Activated CD4-positive, alpha-beta memory T cell treated with anti-CD3 and anti-CD28 coated beads, Interleukin-2, amount 10 ng/mL, durations not matched to agents 7 days and 5 days (primary cell): ENCODE results near the gene SIX5. TPM values are rescaled to one million over a fixed set of nuclear protein-coding genes. Genes with fewer than 3 reads are reported as not detected.

Source experiments
- CTCF ChIA-PET: fragments of 350-600 bp; sonication (Branson Sonifier 250); formaldehyde crosslinking; loops from one replicate; lab custom pipeline; 2021; ENCODE audit warnings: antibody characterized with exemption, inconsistent platforms; lab: Charles Lee
- POLR2A ChIA-PET: fragments of 350-600 bp; sonication (Branson Sonifier 250); formaldehyde crosslinking; loops from one replicate; lab custom pipeline; 2021; ENCODE audit warnings: antibody characterized with exemption; lab: Charles Lee
- DNase-seq: peaks from one replicate; pipeline ENCODE4 v3.0.0-alpha.2; 2020
- H3K27ac Mint-ChIP-seq: one replicate; pipeline ENCODE4 v1.8.0; 2021; ENCODE audit warnings: mild to moderate bottlenecking, mixed read lengths
- H3K27me3 Mint-ChIP-seq: one replicate; pipeline ENCODE4 v1.8.0; 2021; ENCODE audit warnings: mixed read lengths
- H3K36me3 Mint-ChIP-seq: one replicate; pipeline ENCODE4 v1.8.0; 2021; ENCODE audit warnings: low read depth, mixed read lengths
- H3K4me1 Mint-ChIP-seq: one replicate; pipeline ENCODE4 v1.8.0; 2021; ENCODE audit warnings: mixed read lengths
- H3K4me3 Mint-ChIP-seq: one replicate; pipeline ENCODE4 v1.8.0; 2021; ENCODE audit warnings: mild to moderate bottlenecking, mixed read lengths
- H3K9me3 Mint-ChIP-seq: one replicate; pipeline ENCODE4 v1.8.0; 2021; ENCODE audit warnings: mixed read lengths
- total RNA-seq, 2 experiments: library from RNA; stranded (reverse); gene quantifications; one replicate each; pipeline ENCODE4 v1.2.3, GENCODE V29; 2021

SIX5 gene
- total RNA-seq, 2 experiments from 2014 or later = 1.6 to 1.7 TPM

DNA sequence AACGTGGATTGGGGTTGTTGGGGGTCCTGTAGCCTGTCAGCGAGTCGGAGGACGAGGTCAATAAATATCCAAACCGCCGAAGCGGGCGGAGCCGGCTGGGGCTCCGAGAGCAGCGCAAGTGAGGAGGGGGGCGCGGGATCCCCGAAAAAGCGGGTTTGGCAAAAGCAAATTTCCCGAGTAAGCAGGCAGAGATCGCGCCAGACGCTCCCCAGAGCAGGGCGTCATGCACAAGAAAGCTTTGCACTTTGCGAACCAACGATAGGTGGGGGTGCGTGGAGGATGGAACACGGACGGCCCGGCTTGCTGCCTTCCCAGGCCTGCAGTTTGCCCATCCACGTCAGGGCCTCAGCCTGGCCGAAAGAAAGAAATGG lies 754 bp upstream of the SIX5 start:
- no peak for DNase-seq
- Mint-ChIP-seq H3K4me1 (peaks cover 18% of the 10 kb centered on the region), H3K27ac (peak overlapping the region; percentile 85), H3K27me3 (peaks cover 17% of the 10 kb centered on the region), H3K4me3 (peak overlapping the region; percentile 79), H3K9me3 (no peaks in the 10 kb centered on the region), H3K36me3 (peaks cover 5% of the 10 kb centered on the region)
- POLR2A ChIA-PET = interaction anchor here (1.2 to 3.6 kb wide), 9 partner anchors 9 to 116 kb away, joined by 3 to 32 read pairs (median 8); partner anchors contain the start of genes DMWD, FOXA3, IRF2BP1 and QPCTL
- CTCF ChIA-PET = interaction anchor here (0.6 to 7.4 kb wide), 42 partner anchors 10 to 578 kb away, joined by 3 to 212 read pairs (median 4); partner anchors contain the start of genes DMPK, DMWD, FBXO46 and FOSB

DNA sequence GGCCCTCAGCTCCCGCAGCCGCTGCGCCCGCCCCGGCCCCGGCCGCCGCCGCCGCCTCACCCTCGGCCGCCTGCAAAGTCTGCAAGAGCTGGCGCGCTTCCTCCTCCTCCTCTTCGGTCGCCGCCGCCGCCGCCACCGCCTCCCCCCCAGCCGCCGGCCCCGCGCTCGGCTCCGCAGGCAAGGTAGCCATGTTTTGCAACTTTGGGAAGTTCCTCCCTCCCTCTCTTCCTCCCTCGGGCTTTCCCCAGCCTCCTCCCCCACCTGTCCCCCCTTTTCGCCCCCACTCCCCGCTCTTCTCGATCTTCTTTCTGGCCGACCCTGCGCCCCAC lies 433 bp downstream of the SIX5 start:
- H3K4me1 Mint-ChIP-seq = peaks cover 18% of the 10 kb centered on the region
- peak overlapping the region; percentile 79 for H3K4me3 Mint-ChIP-seq
- POLR2A ChIA-PET = interaction anchor here (0.8 to 3.6 kb wide), 11 partner anchors 10 to 135 kb away, joined by 3 to 32 read pairs (median 8); partner anchors contain the start of genes DMWD, FBXO46, FOXA3 and QPCTL
- DNase-seq = peak; percentile 56
- H3K36me3 Mint-ChIP-seq = peaks cover 5% of the 10 kb centered on the region
- H3K27ac Mint-ChIP-seq = no peak overlapping the region
- peaks cover 18% of the 10 kb centered on the region for H3K27me3 Mint-ChIP-seq
- CTCF ChIA-PET = interaction anchor here (0.6 to 7.4 kb wide), 25 partner anchors 11 to 310 kb away, joined by 3 to 212 read pairs (median 6); partner anchors contain the start of genes DMWD, FBXO46, FOXA3 and IRF2BP1
- no peaks in the 10 kb centered on the region for H3K9me3 Mint-ChIP-seq

DNA sequence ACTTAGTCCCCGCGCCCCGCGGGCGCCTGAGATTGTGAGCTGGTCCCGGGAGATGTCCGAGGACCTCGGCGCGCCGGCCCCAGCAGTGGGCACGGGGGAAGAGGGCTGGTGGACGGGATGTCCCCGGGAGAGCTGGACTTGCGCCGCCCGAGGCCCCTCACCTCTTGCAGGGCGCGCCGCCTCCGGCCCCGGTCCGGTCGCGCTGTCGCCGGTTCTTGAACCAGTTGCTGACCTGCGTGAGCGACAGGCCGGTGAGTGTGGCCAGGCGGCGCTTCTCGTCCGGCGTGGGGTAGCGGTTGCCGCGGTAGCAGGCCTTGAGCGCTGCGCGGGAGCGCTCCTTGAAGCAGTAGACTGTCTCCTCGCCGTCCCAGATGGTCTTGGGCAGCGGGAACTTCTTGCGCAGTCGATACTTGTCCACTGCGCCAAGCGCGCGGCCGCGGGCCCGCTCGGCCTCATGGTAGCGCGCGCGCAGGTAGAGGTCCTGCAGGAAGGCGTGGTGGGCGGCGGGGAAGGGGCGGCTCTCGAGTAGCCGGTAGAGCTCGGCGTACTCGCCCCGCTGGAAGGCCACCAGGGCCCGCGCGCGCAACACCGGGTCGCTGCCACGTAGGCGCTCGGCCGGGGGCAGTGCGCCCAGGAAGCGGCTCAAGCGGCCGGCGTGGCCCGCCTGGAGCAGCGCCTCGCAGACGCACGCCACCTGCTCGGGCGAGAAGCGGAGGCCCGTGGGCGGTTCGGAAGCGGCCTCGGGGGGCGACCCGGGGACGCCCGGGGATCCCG lies 984 bp downstream of the SIX5 start:
- no peak for DNase-seq
- peak overlapping the region; percentile 53 for H3K4me3 Mint-ChIP-seq
- peaks cover 18% of the 10 kb centered on the region for H3K27me3 Mint-ChIP-seq
- no peaks in the 10 kb centered on the region for H3K9me3 Mint-ChIP-seq
- H3K4me1 Mint-ChIP-seq = peaks cover 18% of the 10 kb centered on the region
- peaks cover 5% of the 10 kb centered on the region for H3K36me3 Mint-ChIP-seq
- H3K27ac Mint-ChIP-seq = no peak overlapping the region
- ChIA-PET CTCF (interaction anchor here (1.1 to 7.4 kb wide), 11 partner anchors 11 to 261 kb away, joined by 3 to 212 read pairs (median 24); partner anchors contain the start of genes DMWD, FBXO46 and MEIOSIN), POLR2A (interaction anchor here (0.8 to 3.6 kb wide), 10 partner anchors 11 to 135 kb away, joined by 3 to 32 read pairs (median 8); partner anchors contain the start of genes DMWD, FBXO46, FOXA3 and QPCTL)

DNA sequence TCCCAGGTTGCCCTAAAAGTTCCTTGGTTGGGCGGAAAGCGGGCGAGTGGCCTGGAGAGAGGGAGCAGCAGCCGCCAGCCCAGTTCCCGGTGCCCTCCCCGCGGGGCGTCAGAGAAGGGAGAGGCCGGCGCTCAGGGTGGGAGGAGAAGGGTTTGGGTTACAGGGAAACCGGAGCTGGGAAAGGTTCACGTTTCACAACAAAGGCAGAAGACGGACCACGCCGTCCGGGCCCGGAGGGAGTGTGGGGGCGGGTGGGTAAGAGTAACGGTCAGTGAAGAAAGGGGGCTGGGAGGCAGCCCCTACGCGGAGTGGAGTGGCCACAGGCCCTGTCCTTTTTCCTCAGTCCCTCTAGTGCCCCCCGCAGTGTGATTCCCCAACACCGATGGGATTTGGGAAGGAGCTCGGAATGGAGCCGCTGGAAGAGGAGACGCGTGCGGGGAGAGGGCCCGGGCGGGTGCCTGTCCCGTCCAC lies 1.6 kb downstream of the SIX5 start:
- peaks cover 18% of the 10 kb centered on the region for H3K27me3 Mint-ChIP-seq
- H3K4me1 Mint-ChIP-seq = peaks cover 18% of the 10 kb centered on the region
- peak overlapping the region; percentile 27 for H3K4me3 Mint-ChIP-seq
- DNase-seq = no peak
- H3K36me3 Mint-ChIP-seq = peaks cover 5% of the 10 kb centered on the region
- POLR2A ChIA-PET = interaction anchor here (1.0 kb wide), 1 partner anchor 51 kb away, joined by 3 read pairs; no protein-coding TSS in a partner anchor
- H3K27ac Mint-ChIP-seq = no peak overlapping the region
- no peaks in the 10 kb centered on the region for H3K9me3 Mint-ChIP-seq
- CTCF ChIA-PET = no interaction called here

DNA sequence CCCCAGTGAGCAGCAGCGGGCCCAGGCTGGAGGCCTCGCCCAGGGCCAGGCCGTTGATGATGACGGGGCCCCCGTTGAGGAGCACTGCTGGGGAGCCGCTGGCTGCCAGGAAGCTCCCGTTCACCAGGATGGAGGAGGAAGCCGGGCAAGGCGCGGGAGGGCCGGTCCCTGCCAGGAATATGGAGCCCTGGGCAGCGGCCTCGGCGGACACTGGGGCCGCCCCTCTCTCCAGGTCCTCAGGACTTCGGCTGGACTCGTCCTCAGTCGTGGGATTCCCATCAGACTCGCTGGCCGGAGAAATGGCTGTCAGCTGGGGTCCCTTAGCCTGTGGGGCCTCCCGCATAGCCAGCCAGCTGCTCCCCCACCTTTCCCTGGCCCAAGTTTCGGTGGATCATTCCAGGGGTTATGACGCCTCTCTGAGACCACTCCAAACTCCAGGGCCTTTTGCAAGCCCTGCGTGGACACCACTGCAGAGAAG lies 2.1 kb downstream of the SIX5 start:
- Mint-ChIP-seq H3K9me3 (no peaks in the 10 kb centered on the region), H3K4me3 (no peak overlapping the region), H3K27ac (no peak overlapping the region), H3K27me3 (peaks cover 18% of the 10 kb centered on the region), H3K4me1 (peaks cover 18% of the 10 kb centered on the region), H3K36me3 (peaks cover 5% of the 10 kb centered on the region)
- DNase-seq = no peak
- POLR2A ChIA-PET = interaction anchor here (1.0 kb wide), 1 partner anchor 50 kb away, joined by 3 read pairs; no protein-coding TSS in a partner anchor
- CTCF ChIA-PET = no interaction called here

DNA sequence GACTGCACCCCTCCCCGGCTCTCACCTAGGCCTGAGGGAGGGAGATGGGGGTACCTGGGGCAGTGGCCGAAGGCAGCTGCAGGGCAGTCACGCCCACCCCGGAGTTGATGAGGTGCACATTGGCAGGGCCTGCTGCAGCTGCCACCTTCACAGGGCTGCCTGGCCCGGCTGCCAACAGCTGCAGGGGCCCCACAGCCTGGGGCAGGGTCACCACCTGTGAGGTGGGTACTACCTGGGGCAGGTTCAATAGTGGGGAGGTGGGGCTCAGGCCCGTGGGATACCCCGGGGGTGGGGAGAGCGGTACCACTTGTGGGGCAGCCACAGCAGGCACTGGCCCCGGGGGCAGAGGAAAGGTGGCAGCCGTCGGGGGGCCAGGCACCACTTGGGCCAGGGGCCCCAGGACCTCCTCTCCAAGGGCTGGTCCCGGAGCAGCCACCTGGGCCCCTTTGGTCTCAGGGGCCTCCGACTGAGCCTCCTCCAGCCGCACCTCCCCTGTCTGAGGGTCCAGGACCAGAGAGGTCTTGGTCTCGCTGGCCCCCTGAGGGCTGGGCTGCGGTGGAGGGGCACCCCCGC lies 2.7 kb downstream of the SIX5 start:
- Mint-ChIP-seq H3K27ac (no peak overlapping the region), H3K36me3 (peaks cover 5% of the 10 kb centered on the region), H3K4me3 (no peak overlapping the region), H3K4me1 (peaks cover 18% of the 10 kb centered on the region), H3K9me3 (no peaks in the 10 kb centered on the region), H3K27me3 (peaks cover 18% of the 10 kb centered on the region)
- CTCF ChIA-PET = no interaction called here
- DNase-seq = no peak
- POLR2A ChIA-PET = no interaction called here

DNA sequence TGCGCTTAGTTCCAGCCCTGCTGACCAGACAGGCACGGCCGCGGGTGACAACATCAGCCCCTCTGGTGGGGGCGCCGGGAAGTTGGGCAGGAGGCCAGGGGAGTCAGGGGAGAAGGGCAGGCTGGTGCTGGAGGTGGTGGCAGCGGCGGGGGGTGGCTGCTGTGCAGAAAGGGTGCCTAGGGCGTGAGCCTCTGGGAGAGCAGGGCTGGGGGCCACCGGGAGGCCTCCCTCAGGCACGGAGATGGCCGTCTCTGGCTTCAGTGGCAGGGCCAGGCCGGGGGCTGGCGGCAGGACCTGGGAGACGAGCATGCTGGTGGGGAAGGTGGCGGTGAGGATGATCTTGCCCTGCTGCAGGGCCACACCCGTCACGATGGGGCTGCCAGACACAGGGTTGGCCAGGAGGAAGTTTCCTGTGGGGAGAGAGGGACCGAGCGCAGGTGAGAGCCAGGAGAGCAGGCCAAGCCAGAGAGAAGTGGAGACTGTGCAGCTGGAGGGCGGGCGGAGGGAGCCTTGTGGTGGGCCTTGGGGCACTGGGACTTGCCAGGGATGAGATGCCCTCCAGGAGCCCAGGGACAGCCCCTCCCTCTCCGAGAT lies 3.3 kb downstream of the SIX5 start:
- Mint-ChIP-seq H3K9me3 (no peaks in the 10 kb centered on the region), H3K27ac (no peak overlapping the region), H3K36me3 (peaks cover 2% of the 10 kb centered on the region), H3K4me3 (no peak overlapping the region), H3K27me3 (peaks cover 18% of the 10 kb centered on the region), H3K4me1 (peaks cover 14% of the 10 kb centered on the region)
- CTCF ChIA-PET = no interaction called here
- POLR2A ChIA-PET = no interaction called here
- DNase-seq = no peak

DNA sequence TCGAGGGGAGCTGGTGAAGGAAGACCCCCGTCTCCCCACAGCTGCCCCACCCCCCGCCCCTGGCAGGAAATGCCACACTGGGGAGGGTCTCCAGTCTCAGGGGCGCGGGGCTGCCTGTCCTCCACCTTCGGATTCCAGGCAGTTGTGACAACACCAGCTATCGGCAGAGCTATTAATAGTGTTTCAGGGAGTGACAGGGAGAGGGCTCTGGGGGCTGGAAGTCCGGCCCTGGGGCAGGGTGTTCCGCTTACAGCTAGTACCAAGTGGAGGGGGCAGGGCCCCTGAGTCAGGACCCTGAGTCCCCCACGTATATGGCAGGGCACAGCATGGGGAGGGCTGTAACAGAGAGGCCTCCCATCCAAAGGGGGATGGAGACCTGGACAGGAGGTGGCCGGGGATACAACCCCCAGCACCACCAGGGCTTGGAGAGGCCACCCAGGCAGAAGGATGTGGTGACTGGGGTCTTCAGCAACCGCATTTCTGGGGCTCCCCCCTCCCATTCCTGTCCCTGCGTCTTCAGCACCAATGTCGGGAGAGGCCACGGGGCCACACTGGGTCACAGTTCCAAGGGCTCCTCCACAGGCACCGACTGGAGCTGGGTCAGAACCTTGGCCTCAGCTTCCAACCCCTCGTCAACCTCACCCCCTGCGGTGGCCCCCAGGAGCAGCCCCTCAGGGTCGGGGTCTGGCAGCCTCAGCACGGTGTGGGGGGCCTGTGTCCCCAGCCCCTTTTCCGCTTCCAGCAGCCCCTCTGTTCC lies 3.9 kb downstream of the SIX5 start:
- CTCF ChIA-PET = no interaction called here
- POLR2A ChIA-PET = no interaction called here
- peaks cover 18% of the 10 kb centered on the region for H3K27me3 Mint-ChIP-seq

DNA sequence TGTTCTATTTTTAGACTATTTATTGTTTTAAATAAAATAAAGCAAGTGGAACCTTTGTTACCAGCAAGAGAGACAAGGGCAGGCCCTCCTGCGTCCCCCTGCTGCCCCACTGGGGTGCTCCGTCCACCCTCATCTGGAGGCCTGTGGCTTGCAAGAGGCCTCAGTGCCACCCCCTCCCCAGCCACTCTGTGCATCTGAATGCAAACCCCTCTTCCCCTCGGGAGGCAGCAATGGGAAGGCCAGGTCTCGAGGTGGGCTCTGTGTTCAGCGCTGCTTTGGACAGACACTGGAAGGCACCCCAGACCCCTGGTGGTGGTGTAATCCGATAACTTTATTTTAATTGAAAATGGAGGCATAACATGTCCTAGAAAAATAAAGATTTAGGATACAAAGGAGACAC lies 4.6 kb downstream of the SIX5 start:
- ChIA-PET CTCF (no interaction called here), POLR2A (no interaction called here)
- Mint-ChIP-seq H3K36me3 (no peaks in the 10 kb centered on the region), H3K9me3 (no peaks in the 10 kb centered on the region), H3K4me1 (peaks cover 5% of the 10 kb centered on the region), H3K27ac (no peak overlapping the region), H3K27me3 (peaks cover 19% of the 10 kb centered on the region), H3K4me3 (no peak overlapping the region)
- no peak for DNase-seq

More for the DNA sequence above, 3.9 kb downstream of the SIX5 start:
- no peak overlapping the region for H3K27ac Mint-ChIP-seq
- no peaks in the 10 kb centered on the region for H3K36me3 Mint-ChIP-seq
- no peak overlapping the region for H3K4me3 Mint-ChIP-seq
- H3K4me1 Mint-ChIP-seq = peaks cover 8% of the 10 kb centered on the region
- H3K9me3 Mint-ChIP-seq = no peaks in the 10 kb centered on the region
- DNase-seq = no peak

DNA sequence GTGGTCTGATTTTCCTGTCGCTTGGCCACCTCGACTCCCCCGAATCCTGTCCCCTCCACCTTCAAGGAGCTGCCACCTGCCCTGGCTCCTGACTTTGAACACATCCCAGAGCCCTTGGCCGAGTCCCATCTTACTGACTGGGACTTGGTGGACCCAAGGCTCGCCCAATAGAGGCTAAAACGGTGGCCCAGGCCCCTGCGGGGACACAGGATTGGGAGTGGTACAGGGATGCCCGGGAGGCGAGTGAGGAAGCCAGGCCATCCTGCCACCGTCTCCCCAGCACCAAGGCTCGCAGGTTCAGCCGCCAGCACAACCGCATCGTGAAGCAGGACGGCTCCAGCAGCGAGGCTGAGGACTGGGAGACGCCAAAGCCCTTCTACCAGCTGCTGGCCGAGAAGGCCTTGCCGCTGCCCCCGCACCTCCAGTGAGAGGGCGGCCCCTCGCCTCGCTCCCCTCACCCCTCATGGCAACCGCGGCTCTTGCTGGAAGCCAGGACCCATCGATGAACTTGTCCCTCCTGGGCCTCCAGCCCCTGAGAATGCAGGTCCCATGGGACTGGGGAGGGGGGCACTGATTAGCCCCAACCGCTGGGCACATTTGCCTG lies 5.3 kb downstream of the SIX5 start:
- peaks cover 19% of the 10 kb centered on the region for H3K27me3 Mint-ChIP-seq
- ChIA-PET CTCF (no interaction called here), POLR2A (no interaction called here)
- DNase-seq = no peak
- H3K4me3 Mint-ChIP-seq = no peak overlapping the region
- H3K9me3 Mint-ChIP-seq = no peaks in the 10 kb centered on the region
- H3K36me3 Mint-ChIP-seq = no peaks in the 10 kb centered on the region
- H3K27ac Mint-ChIP-seq = no peak overlapping the region
- peaks cover 3% of the 10 kb centered on the region for H3K4me1 Mint-ChIP-seq

DNA sequence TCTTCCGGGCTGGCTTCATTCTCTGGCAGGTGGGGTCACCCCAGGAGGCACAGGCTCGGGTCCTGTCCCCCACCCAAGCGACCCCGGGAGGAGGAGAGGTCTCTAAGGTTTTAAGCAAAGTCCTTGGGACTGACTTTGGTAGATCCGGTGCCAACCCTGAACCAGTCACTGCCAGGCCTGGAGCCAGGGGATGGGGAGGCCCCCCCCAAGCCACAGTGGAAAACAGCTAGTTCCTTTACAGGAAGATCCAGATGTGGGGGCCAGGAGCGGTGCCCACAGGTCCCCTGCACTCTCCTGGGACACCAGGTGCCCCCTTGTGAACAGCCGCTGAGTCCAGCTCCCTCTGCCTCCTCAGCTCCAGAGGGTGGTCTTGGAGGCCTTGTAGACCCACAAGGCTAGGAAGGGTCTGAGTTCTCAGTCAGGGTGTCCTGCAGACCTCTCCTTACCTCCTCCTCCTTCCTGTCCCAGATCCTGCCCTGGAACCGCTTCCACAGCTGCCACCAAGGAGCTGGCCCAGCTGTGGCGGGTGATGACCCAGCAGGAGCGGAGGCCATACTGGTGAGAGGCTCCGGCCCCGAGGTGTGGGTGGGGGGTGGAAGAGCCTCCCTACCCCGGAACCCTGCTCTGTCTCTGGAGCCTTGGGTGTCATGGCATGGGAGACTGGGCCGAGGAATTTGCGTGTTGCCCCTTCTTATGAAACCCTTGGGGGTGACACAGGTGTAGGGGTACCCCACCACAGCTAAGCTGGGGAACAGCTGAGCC lies 6.0 kb downstream of the SIX5 start:
- H3K4me3 Mint-ChIP-seq = no peak overlapping the region
- H3K36me3 Mint-ChIP-seq = no peaks in the 10 kb centered on the region
- ChIA-PET POLR2A (no interaction called here), CTCF (interaction anchor here (1.3 kb wide), 1 partner anchor 54 kb away, joined by 3 read pairs; no protein-coding TSS in a partner anchor)
- peaks cover 3% of the 10 kb centered on the region for H3K4me1 Mint-ChIP-seq
- H3K27ac Mint-ChIP-seq = no peak overlapping the region
- H3K9me3 Mint-ChIP-seq = no peaks in the 10 kb centered on the region
- DNase-seq = no peak
- H3K27me3 Mint-ChIP-seq = peaks cover 18% of the 10 kb centered on the region
